HG02840 (cell line): ENCODE data around the gene KCTD21.
"Not testable (repeated sequence)": the region's sequence is repeated elsewhere in the genome, so short reads cannot be mapped to it uniquely, and the experiment has no call there.

Experiments
- ATAC-seq: cut with Tn5 transposase; IDR thresholded peaks from one replicate; pipeline ENCODE4 v1.9.1; 2021; ENCODE audit warnings: mild to moderate bottlenecking, moderate library complexity, moderate number of reproducible peaks; ENCODE audit not compliant: unreplicated experiment, low FRiP score

The KCTD21 gene

DNA sequence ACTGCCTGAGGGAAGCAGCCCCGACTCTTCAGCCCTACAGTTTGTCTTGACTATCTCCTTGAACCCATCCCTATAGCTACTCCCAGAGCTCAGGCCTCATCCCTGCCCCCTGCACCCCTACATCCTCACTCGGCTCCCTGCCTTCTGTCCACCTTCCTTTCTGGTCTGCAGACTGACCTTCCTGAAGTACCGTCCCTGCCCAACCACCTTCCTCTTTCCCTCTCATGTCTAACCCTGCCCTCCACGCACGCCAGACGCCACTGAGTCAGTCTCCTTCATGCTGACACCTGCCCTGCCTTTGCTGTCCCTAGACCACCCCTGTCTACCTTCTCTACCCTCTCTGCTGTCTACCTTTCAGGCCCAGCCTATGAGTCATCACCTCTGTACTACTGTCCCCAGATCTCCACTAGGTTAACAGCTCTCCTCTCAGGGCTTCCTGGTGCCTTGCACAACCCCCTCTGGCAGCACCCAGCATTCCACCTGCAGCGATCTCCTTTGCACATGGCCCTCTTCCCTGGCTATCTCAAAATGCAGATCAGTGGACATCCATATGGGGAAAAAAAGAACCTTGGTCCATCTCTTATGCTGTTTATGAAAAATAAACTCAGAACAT, 8.9 kb downstream of the KCTD21 start:
- ATAC-seq = no peak

DNA sequence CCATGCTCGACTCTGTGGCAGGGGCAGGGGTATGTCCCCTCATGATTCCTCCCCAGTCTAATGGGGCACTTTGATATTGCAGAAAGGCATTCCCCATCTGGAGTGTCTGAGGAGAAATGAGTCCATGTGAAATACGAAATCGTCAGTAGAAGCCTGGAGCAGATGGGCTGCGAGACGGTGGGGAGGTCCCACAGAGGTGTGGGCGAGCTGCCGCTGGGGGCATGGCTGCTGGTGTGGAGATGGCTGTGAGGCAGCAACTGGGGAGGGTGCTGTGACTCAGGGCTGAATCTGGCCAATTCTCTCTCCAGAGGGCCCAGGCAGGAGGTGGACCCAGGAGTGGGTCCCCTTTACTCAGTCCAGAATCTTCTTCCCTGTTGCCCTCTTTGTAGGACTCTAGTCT, 11.2 kb downstream of the KCTD21 start:
- ATAC-seq = no peak

DNA sequence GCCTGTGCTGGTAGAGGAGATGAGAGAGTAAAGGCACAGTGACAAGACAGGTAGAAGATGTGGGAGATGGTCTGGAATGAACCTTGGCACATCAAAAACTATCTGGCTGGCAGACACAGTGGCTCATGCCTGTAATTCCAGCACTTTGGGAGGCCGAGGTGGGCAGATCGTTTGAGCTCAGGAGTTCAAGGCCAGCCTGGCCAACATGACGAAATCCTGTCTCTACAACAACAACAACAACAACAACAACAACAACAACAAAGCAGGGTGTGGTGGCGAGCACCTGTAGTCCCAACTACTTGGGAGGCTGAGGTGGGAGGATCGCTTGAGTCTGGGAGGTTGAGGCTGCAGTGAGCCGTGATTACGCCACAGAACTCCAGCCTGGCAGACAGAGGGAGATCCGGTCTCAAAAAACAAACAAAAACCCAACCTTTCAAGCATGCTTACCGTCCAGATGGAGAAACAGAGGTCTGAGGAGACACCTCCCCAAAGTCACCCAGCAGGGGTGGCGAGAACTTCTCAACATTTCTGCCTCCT, 11.8 kb downstream of the KCTD21 start:
- ATAC-seq = no peak

DNA sequence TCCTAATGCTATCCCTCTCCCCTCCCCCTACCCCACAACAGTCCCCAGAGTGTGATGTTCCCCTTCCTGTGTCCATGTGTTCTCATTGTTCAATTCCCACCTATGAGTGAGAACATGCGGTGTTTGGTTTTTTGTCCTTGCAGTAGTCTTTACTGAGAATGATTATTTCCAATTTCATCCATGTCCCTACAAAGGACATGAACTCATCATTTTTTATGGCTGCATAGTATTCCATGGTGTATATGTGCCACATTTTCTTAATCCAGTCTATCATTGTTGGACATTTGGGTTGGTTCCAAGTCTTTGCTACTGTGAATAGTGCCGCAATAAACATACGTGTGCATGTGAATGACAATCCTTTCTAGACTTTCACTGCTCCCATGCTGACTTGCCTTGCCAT, 12.6 kb downstream of the KCTD21 start:
- ATAC-seq = not testable (repeated sequence)

DNA sequence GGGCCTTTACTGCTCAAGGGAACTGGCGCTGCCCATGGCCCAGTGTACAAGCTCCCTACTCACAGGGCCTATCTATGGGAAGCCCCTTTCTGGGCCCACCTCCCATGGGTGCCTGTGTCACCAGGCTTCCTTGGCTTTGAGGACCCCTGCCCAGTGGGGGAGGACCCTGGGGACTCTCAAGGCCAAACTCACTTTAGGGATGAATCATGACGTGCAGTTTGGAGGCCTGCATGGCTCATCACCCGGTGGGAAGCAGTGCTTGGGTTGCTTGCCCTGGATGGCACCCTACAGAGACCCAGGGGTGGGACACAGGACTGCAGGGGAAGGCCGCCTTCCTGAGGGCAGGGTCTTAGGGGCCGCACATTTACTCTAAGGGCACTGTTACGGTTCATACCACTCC, 16.5 kb downstream of the KCTD21 start:
- ATAC-seq = no peak

DNA sequence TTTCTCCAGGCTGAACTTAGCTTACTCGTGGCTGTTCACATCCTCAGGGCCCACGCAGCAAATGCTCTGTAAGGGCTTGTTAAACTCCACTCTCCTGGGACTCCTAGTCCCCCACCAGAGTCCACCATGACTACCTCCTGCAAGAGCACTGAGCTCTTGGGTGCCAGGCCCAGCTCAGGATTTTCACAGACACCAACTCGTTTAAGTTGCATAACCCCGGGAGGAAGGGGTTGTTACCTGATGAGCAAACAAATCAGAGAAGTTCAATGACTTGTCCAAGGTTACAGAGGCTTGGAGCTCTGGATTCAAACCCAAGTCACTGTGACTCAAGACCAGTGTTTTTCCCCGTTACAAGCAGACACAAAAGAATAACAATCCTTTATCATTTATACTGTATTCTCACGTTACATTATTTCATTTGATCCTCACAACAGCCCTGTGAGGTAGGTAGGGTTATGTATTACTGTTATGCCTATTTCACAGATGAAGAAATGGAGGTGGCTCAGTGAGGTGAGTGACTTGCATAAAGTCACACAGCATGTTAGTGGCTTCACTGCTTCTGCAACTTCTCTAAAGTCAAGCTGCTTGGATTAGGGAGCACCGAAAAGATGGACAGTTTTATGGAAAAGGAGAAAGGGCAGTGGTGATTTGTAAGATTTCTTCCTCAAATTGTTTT, 17.4 kb downstream of the KCTD21 start:
- no peak for ATAC-seq

DNA sequence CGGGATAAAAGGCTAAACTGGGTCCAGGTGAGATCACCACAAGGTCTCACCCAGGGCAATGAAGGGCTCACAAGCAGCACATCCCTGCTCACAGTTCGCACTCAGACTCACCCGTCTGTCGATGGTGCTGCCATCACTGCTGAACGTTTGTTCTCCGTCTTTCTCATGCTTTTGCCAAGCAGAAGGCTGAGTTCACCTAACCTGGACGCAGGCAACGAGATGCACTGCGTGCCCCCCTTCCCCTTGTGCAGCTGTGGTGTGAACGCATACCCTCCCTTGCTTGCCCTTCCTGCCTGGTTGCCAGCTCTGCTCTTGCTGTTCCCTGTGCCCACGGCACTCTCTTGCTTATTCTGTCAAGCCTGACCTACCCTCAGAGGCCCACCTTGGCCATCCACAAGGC, 18.0 kb downstream of the KCTD21 start:
- no peak for ATAC-seq

DNA sequence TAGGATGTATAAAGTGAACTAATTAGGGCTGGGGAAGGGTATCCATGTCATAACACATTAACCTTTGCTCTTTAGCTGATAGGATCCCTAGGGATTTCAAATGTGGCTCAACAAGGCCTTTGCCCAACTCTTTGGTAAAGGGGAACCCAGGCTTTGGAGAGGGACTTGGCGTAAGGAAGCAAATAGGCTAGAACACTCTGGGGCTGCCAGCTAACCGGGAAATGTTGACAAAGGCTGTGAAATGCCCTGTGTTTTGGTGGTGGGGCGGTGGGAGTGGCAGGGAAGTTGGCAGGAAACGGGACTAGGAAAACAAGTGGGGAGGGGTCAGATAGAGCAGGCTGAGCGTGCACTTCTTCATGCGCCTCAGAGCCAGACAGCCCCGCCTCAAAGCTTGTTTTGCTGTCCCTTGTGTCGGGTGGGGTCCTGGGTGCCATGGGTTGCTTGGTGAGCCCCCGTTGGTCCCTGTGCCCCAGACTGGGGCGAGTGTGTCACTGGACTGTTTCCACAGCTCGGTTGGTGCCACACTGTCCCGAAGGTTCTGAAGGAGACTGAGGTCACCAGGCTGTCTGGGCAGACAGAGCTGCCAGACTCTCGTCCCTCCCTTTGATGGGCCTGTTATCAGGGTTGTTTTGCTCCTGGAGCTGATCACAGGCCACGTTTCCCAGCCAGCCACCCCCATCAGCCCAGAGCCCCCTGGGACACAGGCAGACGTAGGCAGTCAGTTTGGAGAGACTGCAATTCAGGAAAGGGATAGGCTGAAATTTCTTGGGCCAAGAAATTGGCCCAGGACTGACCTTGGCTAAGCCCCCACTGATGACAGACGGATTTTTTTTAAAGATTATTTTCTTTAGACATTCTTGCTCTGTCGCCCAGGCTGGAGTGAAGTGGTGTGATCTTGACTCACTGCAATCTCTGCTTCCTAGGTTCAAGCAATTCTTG, 19.6 kb downstream of the KCTD21 start:
- no peak for ATAC-seq

DNA sequence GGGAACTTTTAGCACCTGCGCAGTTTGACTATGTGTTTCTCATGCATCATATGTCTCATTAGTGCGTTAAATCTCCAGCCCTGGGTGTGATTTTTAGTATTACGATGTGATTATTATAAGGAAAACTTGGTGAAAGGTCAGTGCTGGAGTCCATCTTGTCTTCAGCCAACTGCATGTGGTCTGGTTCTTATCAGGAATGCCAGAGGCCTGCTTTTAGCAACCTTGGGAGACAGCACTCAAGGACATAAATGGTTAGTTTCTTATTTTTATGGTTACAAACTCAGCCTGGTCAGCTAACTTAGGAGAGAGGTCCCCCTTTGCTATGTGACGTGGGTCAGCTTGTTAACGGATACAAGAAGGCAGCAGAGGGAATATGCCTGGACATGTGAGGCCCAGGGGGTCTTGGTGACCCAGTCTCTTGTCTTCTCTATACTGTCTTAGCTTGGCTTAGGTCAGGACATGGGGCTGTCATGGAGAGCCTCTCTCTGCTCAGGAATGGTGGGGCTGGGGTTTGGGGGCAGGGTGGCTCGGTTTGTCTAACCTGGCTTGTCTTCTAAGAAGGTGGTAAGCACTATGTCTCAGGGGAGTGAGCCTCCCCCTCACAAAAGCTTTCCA, 21.5 kb downstream of the KCTD21 start:
- ATAC-seq = no peak

DNA sequence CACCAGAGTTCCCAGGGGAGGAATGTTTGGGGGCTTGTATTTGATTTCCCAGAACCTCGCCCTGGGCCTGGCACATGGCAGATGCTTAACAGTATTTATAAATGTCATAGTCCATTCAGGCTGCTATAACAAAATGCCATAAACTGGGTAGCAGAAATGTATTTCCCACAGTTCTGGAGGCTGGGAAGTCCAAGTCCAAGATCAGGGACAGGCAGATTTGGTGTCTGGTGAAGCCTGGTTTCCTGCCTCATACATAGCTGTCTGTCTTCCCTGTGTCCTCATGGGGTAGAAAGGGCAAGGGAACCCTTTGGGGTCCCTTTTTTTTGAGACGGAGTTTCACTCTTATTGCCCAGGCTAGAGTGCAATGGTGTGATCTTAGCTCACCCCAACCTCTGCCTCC, 24.0 kb downstream of the KCTD21 start:
- no peak for ATAC-seq

DNA sequence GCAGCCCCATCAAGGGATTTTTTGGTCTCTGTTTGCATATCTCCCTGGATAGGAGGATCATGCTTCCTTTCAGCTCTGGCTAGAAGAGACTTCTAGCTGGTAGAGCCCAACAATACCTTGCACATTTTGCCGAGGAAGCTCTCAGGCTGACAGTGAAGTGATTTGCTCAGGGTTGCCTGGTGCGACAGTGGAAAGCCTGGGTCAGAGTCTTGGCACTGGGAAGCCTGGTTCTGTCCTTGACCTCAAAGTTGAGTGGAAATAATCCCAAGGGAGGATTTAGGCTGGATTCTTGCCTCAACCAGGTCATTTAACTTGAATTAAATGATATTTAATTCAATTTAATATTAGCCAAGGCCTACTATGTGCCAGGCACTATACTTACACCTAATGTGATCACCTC, 24.6 kb downstream of the KCTD21 start:
- no peak for ATAC-seq

DNA sequence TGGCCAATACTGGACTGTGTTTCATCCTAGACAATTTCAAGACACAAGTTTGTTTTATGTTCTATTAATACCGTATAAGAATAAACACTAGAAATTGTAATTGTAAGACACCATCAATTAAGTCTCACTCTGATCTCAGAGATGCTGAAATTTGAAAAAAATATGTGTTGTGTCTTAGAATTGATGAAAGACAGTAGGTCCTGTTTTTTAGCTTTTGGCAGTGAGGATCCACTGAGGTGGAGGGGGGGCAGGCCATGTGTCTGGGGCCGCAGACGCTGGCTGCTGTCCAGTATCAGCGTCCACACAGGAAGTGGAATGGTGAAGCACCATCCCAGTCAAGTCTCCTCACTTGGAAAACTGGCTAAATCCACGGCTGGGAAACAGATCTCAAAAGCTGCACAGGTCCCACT, 26.5 kb downstream of the KCTD21 start:
- ATAC-seq = no peak

DNA sequence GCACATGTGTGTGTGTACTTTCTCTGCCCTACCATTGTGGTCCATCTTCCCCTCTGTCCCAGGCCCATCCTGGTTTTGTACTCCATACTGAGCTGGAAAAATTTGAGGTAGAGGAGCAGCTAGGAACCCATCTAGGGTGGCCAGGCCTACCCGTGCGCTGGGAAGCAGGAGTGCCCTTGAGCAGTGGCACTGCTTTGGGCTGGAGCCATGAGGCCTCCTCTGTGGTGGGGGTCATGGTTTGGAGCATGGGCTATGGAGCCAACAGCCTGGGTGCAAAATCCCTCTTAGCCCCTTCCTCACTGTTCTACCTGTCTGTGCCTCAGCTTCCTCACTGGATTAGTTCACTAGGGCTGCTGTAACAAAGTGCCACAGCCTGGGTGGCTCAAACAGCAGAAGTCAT, 27.1 kb downstream of the KCTD21 start:
- no peak for ATAC-seq

DNA sequence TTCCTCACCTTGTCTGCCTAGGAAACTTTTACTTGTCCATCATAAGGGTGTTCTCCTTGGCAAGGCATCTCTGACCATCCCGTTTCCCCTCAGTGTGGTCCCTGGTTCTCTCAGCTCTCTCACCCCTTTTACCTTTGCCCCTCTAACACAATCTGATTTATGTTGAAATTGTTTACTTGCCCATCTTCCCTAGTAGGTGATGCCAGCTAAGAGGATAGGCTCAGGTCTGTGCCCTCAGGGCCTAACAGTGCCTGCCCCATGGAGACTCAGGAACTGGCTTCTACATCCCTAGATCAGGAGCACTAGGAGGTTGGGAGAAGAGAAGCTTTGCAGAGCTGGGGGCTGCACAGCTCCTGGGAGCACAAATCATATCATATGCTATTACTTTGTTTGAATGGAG, 27.9 kb downstream of the KCTD21 start:
- no peak for ATAC-seq

DNA sequence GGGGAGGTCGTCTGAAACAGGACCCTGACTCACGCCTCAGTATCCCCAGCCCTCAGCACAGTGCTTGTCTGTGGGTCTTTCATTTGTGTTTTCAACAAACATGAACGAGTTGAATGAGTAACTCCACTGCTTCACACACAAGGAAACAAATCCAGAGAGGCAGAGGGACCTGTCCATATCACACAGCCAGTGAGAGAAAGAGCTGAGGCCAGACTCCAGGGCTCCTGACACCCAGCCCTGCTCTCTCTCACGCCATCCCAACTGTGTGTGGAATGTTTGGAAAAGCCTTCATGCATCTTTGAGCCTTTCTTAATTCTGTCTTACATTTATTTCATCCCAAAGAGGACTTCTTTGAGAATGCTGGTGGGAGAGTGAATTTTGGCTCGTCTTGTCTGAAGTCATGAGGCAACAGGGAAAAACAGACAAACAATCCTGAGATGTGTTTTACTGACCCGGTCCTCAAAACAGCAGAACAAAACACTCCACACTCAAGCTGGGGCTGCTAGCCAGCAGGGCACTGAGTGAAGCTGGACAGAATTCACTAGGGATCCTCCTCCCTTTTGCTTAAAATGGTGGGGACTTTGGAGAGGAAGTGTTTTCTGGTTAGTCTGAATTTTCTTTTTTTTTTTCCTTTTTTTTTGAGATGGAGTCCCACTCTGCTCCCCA, 29.3 kb downstream of the KCTD21 start:
- ATAC-seq = no peak

DNA sequence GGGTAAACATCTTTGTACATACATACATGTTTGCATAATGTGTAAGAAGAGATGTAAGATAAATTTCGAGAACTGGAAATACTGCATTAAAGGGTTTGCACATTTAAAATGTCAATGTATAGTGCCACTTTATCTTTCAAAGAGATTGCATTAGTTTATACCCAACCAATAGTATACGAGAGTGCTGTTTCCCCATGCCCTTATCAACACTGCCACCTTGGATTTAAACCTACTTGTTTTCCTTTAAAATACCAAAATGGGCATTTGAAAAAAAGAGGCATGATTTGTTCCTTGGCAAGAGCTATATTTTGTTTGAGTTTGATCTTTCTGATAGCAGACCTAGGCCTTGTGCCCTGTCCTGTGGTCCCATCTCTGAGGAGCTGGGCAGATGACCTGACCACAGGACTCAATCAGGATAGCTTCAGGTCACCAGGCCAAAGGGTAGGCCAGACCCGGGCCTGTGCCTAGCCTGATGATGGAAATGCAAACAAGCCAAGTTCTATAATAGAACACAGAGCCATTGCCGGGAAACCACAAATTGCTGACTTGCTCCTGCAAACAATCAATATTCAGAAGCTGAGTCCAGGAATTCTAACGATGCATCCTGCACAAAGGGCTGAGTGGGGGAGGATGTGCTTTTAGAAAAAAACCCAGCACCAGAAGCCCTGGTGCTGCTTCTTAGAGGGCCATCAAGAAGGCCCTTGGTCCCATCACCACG, 32.1 kb downstream of the KCTD21 start:
- no peak for ATAC-seq

DNA sequence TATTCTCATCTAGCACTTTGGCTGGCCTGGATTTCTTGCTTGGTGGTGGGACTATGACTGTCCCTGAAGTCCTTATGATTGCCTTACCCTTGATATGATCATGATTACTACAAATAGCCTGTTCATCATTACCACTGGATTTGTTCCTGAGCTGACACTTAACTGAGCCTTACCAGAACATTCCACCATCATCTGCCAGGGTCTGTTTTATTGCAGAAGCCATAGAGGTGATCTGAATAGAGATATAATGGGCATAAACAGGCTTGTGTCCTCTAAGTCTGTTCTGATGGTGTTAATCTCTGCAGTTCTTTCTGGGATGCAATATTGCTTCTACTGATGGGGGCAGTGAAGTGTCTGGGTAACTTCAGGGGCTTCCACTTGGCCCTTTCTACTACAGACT, 36.6 kb downstream of the KCTD21 start:
- no peak for ATAC-seq

DNA sequence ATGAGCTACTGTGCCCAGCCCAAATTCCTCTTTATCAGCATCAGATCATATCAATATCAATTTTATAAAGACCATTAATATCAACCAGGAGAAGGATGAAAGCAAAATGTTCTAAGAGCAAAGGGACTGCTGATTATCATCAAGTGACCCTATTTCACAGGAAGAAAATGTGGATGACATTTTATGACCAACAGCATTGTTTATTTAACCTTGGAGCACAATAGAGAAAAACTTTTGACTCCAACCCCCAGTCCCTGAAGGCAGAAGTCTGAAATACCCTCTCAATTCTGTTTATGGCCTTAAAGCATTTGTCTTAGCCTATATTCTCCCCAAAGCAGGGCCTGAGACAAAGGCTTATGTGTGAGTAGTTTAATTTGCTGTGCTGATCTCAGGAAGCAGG, 37.7 kb downstream of the KCTD21 start:
- no peak for ATAC-seq

DNA sequence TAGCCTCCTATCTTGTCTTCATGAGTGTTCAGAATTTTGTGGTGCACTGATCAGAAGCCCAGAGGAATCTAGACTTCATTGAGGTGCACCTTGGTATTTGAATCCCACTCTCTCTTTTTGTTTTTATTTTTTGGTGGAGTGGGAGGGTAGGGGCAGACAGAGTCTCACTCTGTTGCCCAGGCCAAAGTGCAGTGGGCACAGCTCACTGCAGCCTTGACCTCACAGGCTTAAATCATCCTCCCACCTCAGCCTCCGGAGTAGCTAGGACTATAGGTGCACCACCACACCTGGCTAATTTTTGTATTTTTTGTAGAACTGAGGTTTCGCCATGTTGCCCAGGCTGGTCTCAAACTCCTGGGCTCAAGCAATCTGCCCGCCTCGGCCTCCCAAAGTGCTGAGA, 38.1 kb downstream of the KCTD21 start:
- ATAC-seq = no peak

DNA sequence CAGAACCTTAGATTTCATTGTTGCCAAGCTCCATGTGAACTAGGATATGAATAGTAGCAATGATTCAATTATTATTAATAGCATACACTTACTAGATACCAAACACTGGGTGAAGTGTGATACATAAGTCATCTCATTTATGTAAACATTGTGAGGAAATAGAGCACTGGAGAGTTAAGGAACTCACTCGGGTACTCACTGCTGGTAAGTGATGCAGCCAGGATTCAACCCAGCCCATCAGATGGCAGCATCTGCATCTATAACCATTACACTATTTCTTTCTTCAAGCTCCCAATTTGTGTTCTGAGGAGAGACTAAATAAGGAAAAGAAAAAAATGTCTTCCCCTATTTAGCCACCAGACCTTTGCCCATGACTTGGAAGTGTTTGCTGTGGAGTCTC, 38.8 kb downstream of the KCTD21 start:
- no peak for ATAC-seq
